ENCODE data around the gene SLC3A2. TPM values are rescaled to one million over a fixed set of nuclear protein-coding genes. Genes with fewer than 3 reads are reported as not detected.
"Not testable (repeated sequence)": the region's sequence is repeated elsewhere in the genome, so short reads cannot be mapped to it uniquely, and the experiment has no call there.

The SLC3A2 gene
- total and polyA plus RNA-seq, 5 donors from 2014 or later, result 158 to 277 (median 169) TPM

DNA sequence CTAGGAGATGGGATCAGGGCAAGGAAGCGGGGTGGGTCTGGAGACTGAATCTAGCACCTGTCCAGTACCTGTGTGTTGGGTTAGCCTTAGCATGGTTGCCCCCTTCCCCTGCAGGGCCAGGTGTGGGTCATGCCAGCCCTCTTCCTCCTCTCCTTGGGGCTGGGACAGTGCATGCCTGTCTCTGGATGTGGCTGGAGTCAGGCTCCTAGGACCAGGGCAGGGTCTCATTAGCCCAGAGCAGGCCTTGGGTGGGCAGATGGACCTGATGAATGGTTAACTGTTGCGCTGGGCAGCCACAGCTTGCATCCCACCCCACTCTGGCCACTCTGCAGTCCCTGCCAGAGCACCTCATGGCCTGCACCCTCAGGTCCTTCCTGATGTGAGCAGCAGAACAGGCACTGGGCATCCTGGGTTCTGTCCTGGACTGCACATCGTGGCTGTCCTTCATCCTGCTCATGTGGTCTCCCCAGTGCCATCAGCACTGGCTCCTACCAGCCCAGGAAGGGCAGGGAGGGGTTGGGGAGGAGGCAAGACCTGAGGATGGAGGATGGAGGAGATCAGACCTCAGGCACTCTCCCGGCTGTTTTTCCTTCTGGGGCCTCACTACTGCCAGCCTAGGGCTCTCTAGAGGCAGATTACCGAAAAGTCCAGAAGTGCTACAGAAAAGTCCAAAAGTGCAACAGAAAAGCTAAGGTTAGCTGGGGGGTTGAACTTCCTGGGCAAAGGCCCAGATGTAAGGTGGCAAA, 53.2 kb downstream of the SLC3A2 start:
- Mint-ChIP-seq H3K36me3 (no peaks in the 10 kb centered on the region), H3K27me3 (peaks cover 37% of the 10 kb centered on the region), H3K4me1 (no peaks in the 10 kb centered on the region), H3K4me3 (no peak overlapping the region), H3K9me3 (peaks cover 0 to 3% (median 0%) of the 10 kb centered on the region in 7 donors), H3K27ac (no peak overlapping the region)
- H3K27ac ChIP-seq (ENCODE audit: insufficient read depth, low read length, poor library complexity, severe bottlenecking), result no peak overlapping the region
- H3K27me3 ChIP-seq (ENCODE audit: control insufficient read depth, insufficient read depth, low read length), result no peaks in the 10 kb centered on the region
- ATAC-seq (ENCODE audit: low read depth in 2 of 2) (no peak), DNase-seq (no peak)
- H3K36me3 ChIP-seq (ENCODE audit: control insufficient read depth, insufficient read depth, low read length), result no peaks in the 10 kb centered on the region
- no peaks in the 10 kb centered on the region for H3K4me1 ChIP-seq (ENCODE audit: control insufficient read depth, insufficient read depth, low read length, poor library complexity, severe bottlenecking)
- H3K4me3 ChIP-seq (ENCODE audit: low read depth, low read length), result no peak overlapping the region
- no peaks in the 10 kb centered on the region for H3K9me3 ChIP-seq (ENCODE audit: control insufficient read depth in 2 of 2, low read length in 2 of 2)

DNA sequence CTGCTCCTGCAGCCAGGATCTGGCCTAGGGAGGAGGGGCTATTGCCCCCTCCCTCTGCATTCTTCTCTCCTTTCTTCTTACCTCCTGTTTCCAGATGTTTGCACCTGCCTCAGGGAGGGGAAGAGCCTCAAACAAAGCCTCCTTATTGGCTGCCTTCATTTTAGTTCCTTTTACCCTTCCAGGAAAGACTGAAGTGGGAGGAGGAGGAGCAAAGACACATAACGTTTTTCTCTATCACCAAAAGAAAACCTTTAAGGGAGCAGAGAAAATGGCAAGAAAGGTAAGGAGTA, 53.7 kb downstream of the SLC3A2 start:
- ATAC-seq (ENCODE audit: low read depth in 2 of 2) (no peak), DNase-seq (no peak)
- no peak overlapping the region for H3K27ac Mint-ChIP-seq

DNA sequence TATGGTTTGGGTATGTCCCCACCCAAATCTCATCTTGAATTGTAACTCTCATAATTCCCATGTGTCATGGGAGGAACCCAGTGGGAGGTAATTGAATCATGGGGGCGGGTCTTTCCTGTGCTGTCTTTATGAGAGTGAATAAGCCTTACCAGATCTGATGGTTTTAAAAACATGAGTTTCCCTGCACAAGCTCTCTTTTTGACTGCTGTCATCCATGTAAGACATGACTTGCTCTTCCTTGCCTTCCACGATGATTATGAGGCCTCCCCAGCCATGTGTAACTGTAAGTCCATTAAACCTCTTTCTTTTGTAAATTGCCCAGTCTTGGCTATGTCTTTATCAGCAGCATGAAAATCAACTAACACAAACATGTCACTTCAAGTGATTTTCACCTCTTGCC, 56.8 kb downstream of the SLC3A2 start:
- H3K36me3 Mint-ChIP-seq; ATAC-seq (ENCODE audit: low read depth in 2 of 2): not testable (repeated sequence)
- H3K27me3 Mint-ChIP-seq, result peaks cover 32% of the 10 kb centered on the region

More for the DNA sequence above, 53.7 kb downstream of the SLC3A2 start:
- no peaks in the 10 kb centered on the region for H3K4me1 ChIP-seq (ENCODE audit: control insufficient read depth, insufficient read depth, low read length, poor library complexity, severe bottlenecking)
- Mint-ChIP-seq H3K27me3 (peaks cover 37% of the 10 kb centered on the region), H3K36me3 (no peaks in the 10 kb centered on the region), H3K9me3 (peaks cover 0 to 3% (median 0%) of the 10 kb centered on the region in 7 donors), H3K4me3 (no peak overlapping the region), H3K4me1 (no peaks in the 10 kb centered on the region)
- H3K27ac ChIP-seq (ENCODE audit: insufficient read depth, low read length, poor library complexity, severe bottlenecking), result no peak overlapping the region
- H3K9me3 ChIP-seq (ENCODE audit: control insufficient read depth in 2 of 2, low read length in 2 of 2), result no peaks in the 10 kb centered on the region
- no peaks in the 10 kb centered on the region for H3K36me3 ChIP-seq (ENCODE audit: control insufficient read depth, insufficient read depth, low read length)
- no peak overlapping the region for H3K4me3 ChIP-seq (ENCODE audit: low read depth, low read length)
- H3K27me3 ChIP-seq (ENCODE audit: control insufficient read depth, insufficient read depth, low read length), result no peaks in the 10 kb centered on the region

More for the DNA sequence above, 56.8 kb downstream of the SLC3A2 start:
- not testable (repeated sequence) for H3K36me3 ChIP-seq (ENCODE audit: control insufficient read depth, insufficient read depth, low read length); H3K27ac Mint-ChIP-seq; H3K9me3 Mint-ChIP-seq; H3K4me1 ChIP-seq (ENCODE audit: control insufficient read depth, insufficient read depth, low read length, poor library complexity, severe bottlenecking); H3K27ac ChIP-seq (ENCODE audit: insufficient read depth, low read length, poor library complexity, severe bottlenecking); H3K4me1 Mint-ChIP-seq; H3K27me3 ChIP-seq (ENCODE audit: control insufficient read depth, insufficient read depth, low read length); H3K4me3 ChIP-seq (ENCODE audit: low read depth, low read length); DNase-seq; H3K4me3 Mint-ChIP-seq; H3K9me3 ChIP-seq (ENCODE audit: control insufficient read depth in 2 of 2, low read length in 2 of 2)

Other genes with a start within 250 kb of the SLC3A2 start
- 169 TPM for gene GANAB, start 234.3 kb upstream of the SLC3A2 start, total RNA-seq
- gene GANAB, start 234.3 kb upstream of the SLC3A2 start, polyA plus RNA-seq, result 100 to 1,000 TPM; 128 to 138 (median 135) TPM
- gene INTS5, start 227.6 kb upstream of the SLC3A2 start, total RNA-seq, result 11.7 TPM
- gene INTS5, start 227.6 kb upstream of the SLC3A2 start, polyA plus RNA-seq, result 10 to 100 TPM; 33.2 to 49.9 (median 39.2) TPM
- gene C11orf98, start 215.7 kb upstream of the SLC3A2 start, total RNA-seq, result 30.5 TPM
- gene C11orf98, start 215.7 kb upstream of the SLC3A2 start, polyA plus RNA-seq, result 100 to 1,000 TPM; 118 to 149 (median 137) TPM
- gene CSKMT, start 215.6 kb upstream of the SLC3A2 start, total RNA-seq, result 12.3 TPM
- 1 to 10 TPM; 1.9 to 3.8 (median 2.7) TPM for gene CSKMT, start 215.6 kb upstream of the SLC3A2 start, polyA plus RNA-seq
- 3.5 TPM for gene UQCC3, start 209.2 kb upstream of the SLC3A2 start, total RNA-seq
- gene UQCC3, start 209.2 kb upstream of the SLC3A2 start, polyA plus RNA-seq, result 10 to 100 TPM; 11.0 to 13.9 (median 12.2) TPM
- gene LBHD1, start 208.6 kb upstream of the SLC3A2 start, total RNA-seq, result 9.9 TPM
- gene LBHD1, start 208.6 kb upstream of the SLC3A2 start, polyA plus RNA-seq, result 1 to 10 TPM; 1.8 to 2.6 (median 2.2) TPM
- 204 TPM for gene UBXN1, start 201.8 kb upstream of the SLC3A2 start, total RNA-seq
- 100 to 1,000 TPM; 221 to 252 (median 236) TPM for gene UBXN1, start 201.8 kb upstream of the SLC3A2 start, polyA plus RNA-seq
- gene LRRN4CL, start 191.4 kb upstream of the SLC3A2 start, total RNA-seq, result not detected
- not detected for gene LRRN4CL, start 191.4 kb upstream of the SLC3A2 start, polyA plus RNA-seq
- gene BSCL2, start 173.5 kb upstream of the SLC3A2 start, total RNA-seq, result 23.9 TPM
- 10 to 100 TPM; 36.2 to 49.2 (median 42.9) TPM for gene BSCL2, start 173.5 kb upstream of the SLC3A2 start, polyA plus RNA-seq
- gene GNG3, start 173.2 kb upstream of the SLC3A2 start, total RNA-seq, result not detected
- gene GNG3, start 173.2 kb upstream of the SLC3A2 start, polyA plus RNA-seq, result under 1 TPM in 2 of 4 donors, not detected in 2; 0.21 to 0.72 TPM
- gene HNRNPUL2, start 153.4 kb upstream of the SLC3A2 start, total RNA-seq, result 52.8 TPM
- gene HNRNPUL2, start 153.4 kb upstream of the SLC3A2 start, polyA plus RNA-seq, result 1 to 10 TPM in 3 of 4 donors, under 1 TPM in 1; 0.85 to 1.5 (median 1.2) TPM
- gene TTC9C, start 152.4 kb upstream of the SLC3A2 start, total RNA-seq, result 19.4 TPM
- 10 to 100 TPM; 27.6 to 39.5 (median 31.6) TPM for gene TTC9C, start 152.4 kb upstream of the SLC3A2 start, polyA plus RNA-seq
- gene ZBTB3, start 126.7 kb upstream of the SLC3A2 start, total RNA-seq, result 8.5 TPM
- gene ZBTB3, start 126.7 kb upstream of the SLC3A2 start, polyA plus RNA-seq, result 1 to 10 TPM; 4.8 to 7.2 (median 5.5) TPM
- 74.9 TPM for gene POLR2G, start 119.3 kb upstream of the SLC3A2 start, total RNA-seq
- gene POLR2G, start 119.3 kb upstream of the SLC3A2 start, polyA plus RNA-seq, result 100 to 1,000 TPM; 241 to 286 (median 253) TPM
- gene TAF6L, start 109.5 kb upstream of the SLC3A2 start, total RNA-seq, result 13.1 TPM
- 1 to 10 TPM; 5.8 to 9.5 (median 7.5) TPM for gene TAF6L, start 109.5 kb upstream of the SLC3A2 start, polyA plus RNA-seq
- 26.3 TPM for gene TMEM179B, start 93.5 kb upstream of the SLC3A2 start, total RNA-seq
- 100 to 1,000 TPM; 129 to 172 (median 152) TPM for gene TMEM179B, start 93.5 kb upstream of the SLC3A2 start, polyA plus RNA-seq
- gene TMEM223, start 88.9 kb upstream of the SLC3A2 start, total RNA-seq, result 9.1 TPM
- gene TMEM223, start 88.9 kb upstream of the SLC3A2 start, polyA plus RNA-seq, result 10 to 100 TPM; 55.2 to 71.9 (median 69.2) TPM
- gene NXF1, start 75.5 kb upstream of the SLC3A2 start, total RNA-seq, result 309 TPM
- gene NXF1, start 75.5 kb upstream of the SLC3A2 start, polyA plus RNA-seq, result 10 to 100 TPM; 47.3 to 70.9 (median 64.2) TPM
- gene STX5, start 48.8 kb upstream of the SLC3A2 start, total RNA-seq, result 128 TPM
- gene STX5, start 48.8 kb upstream of the SLC3A2 start, polyA plus RNA-seq, result 10 to 100 TPM; 28.2 to 39.8 (median 35.4) TPM
- not detected for gene TEX54, start 48.1 kb upstream of the SLC3A2 start, total RNA-seq
- 1 to 10 TPM in 2 of 4 donors, under 1 TPM in 1, not detected in 1; 0.76 to 2.2 (median 2.1) TPM for gene TEX54, start 48.1 kb upstream of the SLC3A2 start, polyA plus RNA-seq
- 201 TPM for gene WDR74, start 41.3 kb upstream of the SLC3A2 start, total RNA-seq
- gene WDR74, start 41.3 kb upstream of the SLC3A2 start, polyA plus RNA-seq, result 10 to 100 TPM; 41.6 to 61.1 (median 49.0) TPM
- not detected for gene CHRM1, start 40.5 kb downstream of the SLC3A2 start, total RNA-seq
- gene CHRM1, start 40.5 kb downstream of the SLC3A2 start, polyA plus RNA-seq, result not detected
- not detected for gene SLC22A6, start 104.1 kb downstream of the SLC3A2 start, total RNA-seq
- not detected for gene SLC22A6, start 104.1 kb downstream of the SLC3A2 start, polyA plus RNA-seq
- not detected for gene SLC22A8, start 134.9 kb downstream of the SLC3A2 start, total RNA-seq
- not detected for gene SLC22A8, start 134.9 kb downstream of the SLC3A2 start, polyA plus RNA-seq

Measured in CD4-positive, CD25-positive, alpha-beta regulatory T cell (primary cell).